Measurements from ENCODE around the gene MTA3.

MTA3 gene

GRCh38 chr2:42562474-42563144 lies 5.8 kb upstream of the MTA3 start:
- no peak for DNase-seq (ENCODE audit: low read depth in 1 of 2, low spot score in 1 of 2)
- Histone ChIP-seq H3K27ac (replicated peaks) (no peak overlapping the region), H3K4me3 (replicated peaks; ENCODE audit: insufficient read depth, low read length) (no peak overlapping the region), H3K27me3 (ENCODE audit: insufficient read depth, poor library complexity, severe bottlenecking) (no peaks in the 10 kb centered on the region)
- TF ChIP-seq GABPA (IDR thresholded peaks at IDR 0.05; ENCODE audit: low read depth) (no peak), CTCF (IDR thresholded peaks at IDR 0.05; ENCODE audit: insufficient read depth, low read length) (no peak), SPI1 (IDR thresholded peaks at IDR 0.05; ENCODE audit: borderline replicate concordance, low read depth) (no peak), POLR2AphosphoS5 (IDR thresholded peaks at IDR 0.05; ENCODE audit: low read depth) (no peak), REST (IDR thresholded peaks at IDR 0.05; ENCODE audit: insufficient replicate concordance, low read depth) (no peak)

DNA sequence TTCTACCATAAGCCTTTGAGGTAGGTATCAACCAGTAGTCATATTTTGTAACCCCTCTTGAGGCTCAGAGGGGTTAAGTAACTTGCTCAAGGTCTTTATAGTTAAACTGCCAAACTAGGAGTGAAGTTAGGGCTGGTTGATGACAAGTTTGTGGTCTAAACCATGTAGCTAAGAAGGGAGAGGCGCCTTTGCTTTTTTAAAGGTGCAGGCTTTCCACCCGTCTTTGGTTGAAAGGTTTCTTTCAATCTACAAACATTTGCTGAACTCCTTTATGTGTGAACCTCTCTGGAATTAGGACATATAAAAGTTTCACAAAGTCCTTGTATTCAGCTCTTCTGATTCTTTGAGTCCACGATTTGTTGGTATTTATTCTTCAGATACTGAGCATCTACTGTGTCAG lies 2.4 kb upstream of the MTA3 start:
- TF ChIP-seq SPI1 (IDR thresholded peaks at IDR 0.05; ENCODE audit: borderline replicate concordance, low read depth) (no peak), CTCF (IDR thresholded peaks at IDR 0.05; ENCODE audit: insufficient read depth, low read length) (no peak), POLR2AphosphoS5 (IDR thresholded peaks at IDR 0.05; ENCODE audit: low read depth) (no peak), GABPA (IDR thresholded peaks at IDR 0.05; ENCODE audit: low read depth) (no peak), REST (IDR thresholded peaks at IDR 0.05; ENCODE audit: insufficient replicate concordance, low read depth) (no peak)
- H3K4me3 ChIP-seq (replicated peaks; ENCODE audit: insufficient read depth, low read length), result no peak overlapping the region
- no peaks in the 10 kb centered on the region for H3K27me3 ChIP-seq (ENCODE audit: insufficient read depth, poor library complexity, severe bottlenecking)
- H3K27ac ChIP-seq (replicated peaks), result no peak overlapping the region
- DNase-seq (ENCODE audit: low read depth in 1 of 2, low spot score in 1 of 2), result no peak

- no peak for DNase-seq (ENCODE audit: low read depth in 1 of 2, low spot score in 1 of 2)
- Histone ChIP-seq H3K27ac (replicated peaks) (no peak overlapping the region), H3K4me3 (replicated peaks; ENCODE audit: insufficient read depth, low read length) (no peak overlapping the region), H3K27me3 (ENCODE audit: insufficient read depth, poor library complexity, severe bottlenecking) (no peaks in the 10 kb centered on the region)
- no peak for TF ChIP-seq POLR2AphosphoS5 (IDR thresholded peaks at IDR 0.05; ENCODE audit: low read depth)
- no peak for TF ChIP-seq CTCF (IDR thresholded peaks at IDR 0.05; ENCODE audit: insufficient read depth, low read length)
- no peak for TF ChIP-seq SPI1 (IDR thresholded peaks at IDR 0.05; ENCODE audit: borderline replicate concordance, low read depth)
- no peak for TF ChIP-seq REST (IDR thresholded peaks at IDR 0.05; ENCODE audit: insufficient replicate concordance, low read depth)
- TF ChIP-seq GABPA (IDR thresholded peaks at IDR 0.05; ENCODE audit: low read depth), result no peak
Observed at GRCh38 chr2:42566837-42567321, 1.6 kb upstream of the MTA3 start.
